Measurements from ENCODE around the gene TBATA. TPM values are rescaled to one million over a fixed set of nuclear protein-coding genes. Genes with fewer than 3 reads are reported as not detected.
A peak's percentile ranks its signal among the peaks of the same experiment; 100 is the strongest.

Gene TBATA
- total and polyA plus RNA-seq, 8 donors, result not detected

GRCh38 chr10:70815504-70816219, 30.5 kb upstream of the TBATA start, which contains the start of gene SGPL1:
Gene SGPL1 (plus strand): TSS chr10:70815948. CDS start chr10:70816854, 906 bp downstream.
- Histone ChIP-seq H3K27me3 (no peaks in the 10 kb centered on the region), H3K27ac (peak within 1 kb of the TSS; percentile 86 to 91), H3K9me3 (no peaks in the 10 kb centered on the region), H3K4me3 (peak within 1 kb of the TSS; percentile 53 to 57), H3K36me3 (peaks cover 0 to 10% of the 10 kb centered on the region in 2 donors), H3K4me1 (peaks cover 3 to 25% of the 10 kb centered on the region in 2 donors)
- TF ChIP-seq, protein P1, sequence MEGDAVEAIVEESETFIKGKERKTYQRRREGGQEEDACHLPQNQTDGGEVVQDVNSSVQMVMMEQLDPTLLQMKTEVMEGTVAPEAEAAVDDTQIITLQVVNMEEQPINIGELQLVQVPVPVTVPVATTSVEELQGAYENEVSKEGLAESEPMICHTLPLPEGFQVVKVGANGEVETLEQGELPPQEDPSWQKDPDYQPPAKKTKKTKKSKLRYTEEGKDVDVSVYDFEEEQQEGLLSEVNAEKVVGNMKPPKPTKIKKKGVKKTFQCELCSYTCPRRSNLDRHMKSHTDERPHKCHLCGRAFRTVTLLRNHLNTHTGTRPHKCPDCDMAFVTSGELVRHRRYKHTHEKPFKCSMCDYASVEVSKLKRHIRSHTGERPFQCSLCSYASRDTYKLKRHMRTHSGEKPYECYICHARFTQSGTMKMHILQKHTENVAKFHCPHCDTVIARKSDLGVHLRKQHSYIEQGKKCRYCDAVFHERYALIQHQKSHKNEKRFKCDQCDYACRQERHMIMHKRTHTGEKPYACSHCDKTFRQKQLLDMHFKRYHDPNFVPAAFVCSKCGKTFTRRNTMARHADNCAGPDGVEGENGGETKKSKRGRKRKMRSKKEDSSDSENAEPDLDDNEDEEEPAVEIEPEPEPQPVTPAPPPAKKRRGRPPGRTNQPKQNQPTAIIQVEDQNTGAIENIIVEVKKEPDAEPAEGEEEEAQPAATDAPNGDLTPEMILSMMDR (IDR thresholded peaks at IDR 0.05), result peak; percentile 98 to 99
- intact Hi-C loops (cut with DNase I), result no loop called here
- ATAC-seq, result peak; percentile 97
- peak; percentile 83 to 97 (median 87) for DNase-seq

GRCh38 chr10:70814126-70814525, 28.9 kb upstream of the TBATA start:
- TF ChIP-seq, protein P1 (IDR thresholded peaks at IDR 0.05), result no peak
- Histone ChIP-seq H3K4me3 (no peak overlapping the region), H3K4me1 (peaks cover 3 to 25% of the 10 kb centered on the region in 2 donors), H3K9me3 (no peaks in the 10 kb centered on the region), H3K27me3 (no peaks in the 10 kb centered on the region), H3K36me3 (no peaks in the 10 kb centered on the region), H3K27ac (no peak overlapping the region)
- DNase-seq, result no peak
- intact Hi-C loops (cut with DNase I), result loop anchor here in 1 of 2 donors (5.0 kb wide), 1 partner anchor 63 kb away; no protein-coding TSS in a partner anchor
- ATAC-seq, result no peak

- no peak for DNase-seq
- TF ChIP-seq, protein P1 (IDR thresholded peaks at IDR 0.05), result no peak
- Histone ChIP-seq H3K36me3 (no peaks in the 10 kb centered on the region), H3K4me1 (peaks cover 3 to 19% of the 10 kb centered on the region in 2 donors), H3K27me3 (no peaks in the 10 kb centered on the region), H3K27ac (no peak overlapping the region), H3K9me3 (no peaks in the 10 kb centered on the region), H3K4me3 (no peak overlapping the region)
- no peak for ATAC-seq
- intact Hi-C loops (cut with DNase I), result loop anchor here in 1 of 2 donors (5.0 kb wide), 1 partner anchor 64 kb away; no protein-coding TSS in a partner anchor
Measured at GRCh38 chr10:70812814-70813213, 27.6 kb upstream of the TBATA start.

DNA sequence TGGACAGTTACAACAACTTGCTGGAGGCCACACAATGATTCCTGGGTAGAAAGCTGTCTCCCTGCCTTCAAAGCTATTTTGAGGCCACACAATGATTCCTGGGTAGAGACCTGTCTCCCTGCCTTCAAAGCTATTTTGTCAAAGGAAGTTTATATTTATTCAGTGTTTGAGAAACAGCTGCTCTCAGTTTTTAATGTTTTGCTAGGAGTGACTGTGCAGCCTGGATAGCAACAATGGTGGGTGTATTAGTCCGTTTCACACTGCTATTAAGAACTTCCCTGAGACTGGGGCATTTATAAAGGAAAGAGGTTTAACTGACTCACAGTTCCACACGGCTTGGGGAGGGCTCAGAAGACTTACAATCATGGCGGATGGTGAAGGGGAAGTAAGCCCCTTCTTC, 26.7 kb upstream of the TBATA start:
- no peaks in the 10 kb centered on the region for H3K9me3 ChIP-seq
- intact Hi-C loops (cut with DNase I), result loop anchor here in 1 of 2 donors (5.0 kb wide), 1 partner anchor 65 kb away; no protein-coding TSS in a partner anchor
- ATAC-seq (no peak), DNase-seq (no peak)
- TF ChIP-seq, protein P1 (IDR thresholded peaks at IDR 0.05), result no peak
- no peak overlapping the region for H3K27ac ChIP-seq
- no peaks in the 10 kb centered on the region for H3K36me3 ChIP-seq
- H3K4me1 ChIP-seq, result peaks cover under 1 to 10% of the 10 kb centered on the region in 2 donors
- H3K4me3 ChIP-seq, result no peak overlapping the region
- H3K27me3 ChIP-seq, result no peaks in the 10 kb centered on the region

DNA sequence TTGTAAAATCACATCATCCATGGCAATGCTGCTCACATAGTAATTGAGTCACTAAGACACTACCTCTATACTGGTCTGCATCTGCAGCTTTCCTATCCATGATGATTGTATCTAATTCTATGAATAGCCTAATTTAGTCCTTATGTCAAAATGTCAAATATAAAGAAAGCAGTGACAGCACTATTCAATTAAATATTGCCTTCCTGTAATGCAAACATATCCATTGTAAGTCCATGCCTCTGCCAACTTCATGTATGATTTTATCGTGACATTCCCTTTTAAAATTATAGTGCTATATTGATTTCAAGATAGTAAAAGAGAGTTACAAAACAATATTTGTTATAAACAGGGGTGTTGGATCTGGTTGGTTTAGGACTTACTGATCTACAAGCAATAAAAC, 25.8 kb upstream of the TBATA start:
- TF ChIP-seq, protein P1 (IDR thresholded peaks at IDR 0.05), result no peak
- Histone ChIP-seq H3K27ac (no peak overlapping the region), H3K36me3 (no peaks in the 10 kb centered on the region), H3K9me3 (no peaks in the 10 kb centered on the region), H3K4me1 (peaks cover 0 to 6% of the 10 kb centered on the region in 2 donors), H3K27me3 (no peaks in the 10 kb centered on the region), H3K4me3 (no peak overlapping the region)
- intact Hi-C loops (cut with DNase I), result loop anchor here in 1 of 2 donors (5.0 kb wide), 1 partner anchor 66 kb away; no protein-coding TSS in a partner anchor
- DNase-seq (no peak), ATAC-seq (no peak)
